PC-3 (cell line): ENCODE measurements around the gene SF3B6.

ENCODE experiments used
- CTCF ChIP-seq: fragments of 300-600 bp; sonication (generic); conservative IDR thresholded peaks from 2 replicates; pipeline ENCODE4 v1.5.1; 2017; ENCODE audit warnings: antibody characterized with exemption, low read depth, mild to moderate bottlenecking, low read length
- EZH2phosphoT487 ChIP-seq: fragments of 300-600 bp; sonication (generic); IDR thresholded peaks from 2 replicates; pipeline ENCODE4 v1.6.1; 2018; ENCODE audit warnings: mild to moderate bottlenecking, antibody characterized with exemption, low read length, borderline replicate concordance

- TF ChIP-seq CTCF (no peak), EZH2phosphoT487 (no peak)
These were observed 21.6 kb downstream of the SF3B6 start for GRCh38 chr2:24054366-24055010.
